Renal pelvis (tissue), 12 donors: Measurements from ENCODE around the gene OR9K2. TPM values are rescaled to one million over a fixed set of nuclear protein-coding genes. Genes with fewer than 3 reads are reported as not detected.
"Not testable (repeated sequence)": the region's sequence is repeated elsewhere in the genome, so short reads cannot be mapped to it uniquely, and the experiment has no call there.

Experiments
- DNase-seq: peaks from one replicate; pipeline ENCODE4 v3.0.0-alpha.2; 2013
- long read RNA-seq, 16 experiments: transcript quantifications; one replicate each; lab custom pipeline, GENCODE V29; 2026
- polyA plus RNA-seq, 3 donors: library from polyadenylated mRNA; unstranded; fragments of 120-200 nt; gene quantifications; one replicate each; pipeline ENCODE4 v1.2.1, GENCODE V29; 2013; ENCODE audit not compliant: insufficient read length in 3 of 3

The OR9K2 gene, protein sequence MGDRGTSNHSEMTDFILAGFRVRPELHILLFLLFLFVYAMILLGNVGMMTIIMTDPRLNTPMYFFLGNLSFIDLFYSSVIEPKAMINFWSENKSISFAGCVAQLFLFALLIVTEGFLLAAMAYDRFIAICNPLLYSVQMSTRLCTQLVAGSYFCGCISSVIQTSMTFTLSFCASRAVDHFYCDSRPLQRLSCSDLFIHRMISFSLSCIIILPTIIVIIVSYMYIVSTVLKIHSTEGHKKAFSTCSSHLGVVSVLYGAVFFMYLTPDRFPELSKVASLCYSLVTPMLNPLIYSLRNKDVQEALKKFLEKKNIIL
- polyA plus RNA-seq = not detected
- long read RNA-seq, donor 1 = 0 reads
- long read RNA-seq, donor 2 = 0 reads
- long read RNA-seq, donor 3 = 0 reads
- long read RNA-seq, donor 4 = 0 reads
- long read RNA-seq, donor 5 = 0 reads
- long read RNA-seq, donor 6 = 0 reads
- long read RNA-seq, donor 7 = 0 reads
- long read RNA-seq, donor 8 = 0 reads
- long read RNA-seq, donor 9 = 0 reads
- long read RNA-seq, donor 10 = 0 reads
- long read RNA-seq, donor 11 = 0 reads
- long read RNA-seq, donor 12 = 0 reads
- long read RNA-seq, donor 13 = 0 reads
- long read RNA-seq, donor 14 = 0 reads
- long read RNA-seq, donor 15 = 0 reads
- long read RNA-seq, donor 16 = 0 reads

DNA sequence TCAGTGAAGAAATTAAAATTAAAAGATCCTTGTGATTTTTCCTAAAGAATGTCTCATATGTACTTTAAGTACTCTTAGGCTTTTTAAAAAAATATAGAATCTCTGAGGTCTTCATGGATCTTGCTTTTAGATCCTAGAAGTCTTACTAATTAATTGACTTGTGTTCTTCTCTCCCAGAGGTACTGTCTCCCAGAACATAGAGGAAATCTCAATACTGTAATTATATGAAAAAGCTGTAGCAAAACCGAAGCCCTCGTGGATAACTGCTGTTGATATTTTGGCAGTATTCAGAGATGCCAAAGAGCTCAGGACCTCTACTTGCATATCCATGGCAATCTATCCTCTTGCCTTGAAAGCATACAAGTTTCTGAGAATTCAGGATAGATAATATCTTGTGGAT is at the start of gene OR9K2:
Gene OR9K2 (plus strand): TSS at position 301 of the 400 bp plus-strand sequence. CDS start 3,429 bp downstream, outside the sequence.
- no peak for DNase-seq

- DNase-seq = no peak
Observed at GRCh38 chr12:55092579-55092978, 33.6 kb upstream of the OR9K2 start.

GRCh38 chr12:55112378-55112875 is 13.8 kb upstream of the OR9K2 start:
- DNase-seq = no peak

DNA sequence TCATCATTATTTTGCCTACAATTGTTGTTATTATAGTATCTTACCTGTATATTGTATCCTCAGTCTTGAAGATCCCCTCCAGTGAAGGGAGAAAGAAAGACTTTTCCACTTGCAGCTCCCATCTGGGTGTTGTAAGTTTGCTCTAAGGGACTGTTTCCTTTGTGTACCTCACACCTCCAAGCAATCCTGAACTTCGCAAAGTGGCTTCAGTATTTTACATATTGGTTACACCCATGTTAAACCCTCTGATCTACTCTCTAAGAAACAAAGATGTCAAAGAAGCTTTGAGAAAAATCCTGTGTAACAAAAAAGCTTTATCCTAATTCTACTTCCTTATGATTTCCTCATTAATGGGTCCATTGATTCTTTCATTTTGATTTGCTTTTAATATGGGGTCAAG is 10.1 kb upstream of the OR9K2 start:
- no peak for DNase-seq

DNA sequence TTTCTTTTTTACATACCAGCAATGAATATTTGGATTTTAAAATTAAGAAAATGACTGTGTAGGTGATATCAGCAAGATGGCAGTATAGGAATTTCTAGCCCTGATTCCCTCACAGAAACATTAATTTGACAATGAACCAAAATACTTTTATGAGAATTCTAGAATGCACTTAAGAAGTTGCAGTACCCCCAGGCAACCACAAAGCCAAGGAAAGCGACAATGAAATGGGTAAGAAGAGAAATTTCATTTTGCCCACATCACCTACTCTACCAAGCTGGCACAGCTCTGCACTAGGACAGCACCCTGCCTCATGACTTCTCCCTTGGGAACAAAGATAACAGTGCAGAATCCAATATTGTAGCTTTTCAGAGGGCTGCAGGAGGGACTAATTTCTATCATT is 6.6 kb downstream of the OR9K2 start:
- DNase-seq = no peak

DNA sequence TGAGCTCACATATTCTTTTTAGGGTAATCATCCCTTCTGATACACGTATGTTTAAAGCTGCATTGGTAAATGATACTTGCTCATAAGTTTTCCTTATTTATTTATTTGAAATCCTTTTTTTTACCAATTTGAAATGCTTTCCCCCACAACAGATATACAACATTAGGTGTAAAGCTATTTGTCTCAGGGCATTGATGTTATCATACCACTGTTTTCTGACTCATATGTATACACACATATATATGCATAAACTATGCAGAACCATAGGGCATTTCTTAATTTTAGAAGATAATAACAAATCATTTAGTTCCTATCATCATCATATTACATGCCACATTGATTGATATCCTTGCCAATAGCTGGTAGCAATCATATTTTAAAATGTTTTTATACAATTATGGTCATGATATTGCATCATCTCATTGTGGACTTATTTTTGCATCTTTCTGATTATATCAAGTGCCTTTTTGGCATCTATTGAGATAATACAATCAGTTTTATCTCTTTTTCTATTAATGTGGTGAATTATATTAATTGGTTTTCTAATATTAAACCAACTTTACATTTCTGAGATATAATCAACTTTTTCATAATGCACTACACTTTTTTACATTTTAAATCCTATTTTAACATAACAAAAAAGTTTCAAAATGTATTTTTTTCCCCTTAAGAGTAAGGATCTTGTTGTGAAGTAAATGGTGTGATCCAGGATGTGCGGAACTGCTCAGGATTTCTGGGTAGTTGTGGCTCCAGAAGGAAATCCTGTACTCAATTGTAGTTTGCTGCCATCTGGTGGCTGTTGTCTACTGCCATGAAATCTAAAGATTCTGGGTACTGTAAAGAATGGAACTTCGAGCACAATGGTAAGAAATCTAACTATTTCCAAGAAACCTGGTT is 16.7 kb downstream of the OR9K2 start:
- DNase-seq = peak; percentile 24

GRCh38 chr12:55143566-55143870 is 17.3 kb downstream of the OR9K2 start:
- no peak for DNase-seq

DNA sequence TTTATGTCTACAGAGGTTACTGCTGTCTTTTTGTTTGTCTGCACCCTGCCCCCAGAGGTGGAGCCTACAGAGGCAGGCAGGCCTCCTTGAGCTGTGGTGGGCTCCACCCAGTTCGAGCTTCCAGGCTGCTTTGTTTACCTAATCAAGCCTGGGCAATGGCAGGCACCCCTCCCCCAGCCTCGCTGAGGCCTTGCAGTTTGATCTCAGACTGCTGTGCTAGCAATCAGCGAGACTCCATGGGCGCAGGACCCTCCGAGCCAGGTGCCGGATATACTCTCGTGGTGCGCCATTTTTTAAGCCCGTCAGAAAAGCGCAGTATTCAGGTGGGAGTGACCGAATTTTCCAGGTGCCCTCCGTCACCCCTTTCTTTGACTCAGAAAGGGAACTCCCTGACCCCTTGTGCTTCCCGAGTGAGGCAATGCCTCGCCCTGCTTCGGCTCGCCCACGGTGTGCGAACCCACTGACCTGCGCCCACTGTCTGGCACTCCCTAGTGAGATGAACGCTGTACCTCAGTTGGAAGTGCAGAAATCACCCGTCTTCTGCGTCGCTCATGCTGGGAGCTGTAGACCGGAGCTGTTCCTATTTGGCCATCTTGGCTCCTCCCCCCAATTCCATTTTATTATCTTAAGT is 40.9 kb downstream of the OR9K2 start:
- not testable (repeated sequence) for DNase-seq

- no peak for DNase-seq
Observed at GRCh38 chr12:55171445-55171844, 45.2 kb downstream of the OR9K2 start.

DNA sequence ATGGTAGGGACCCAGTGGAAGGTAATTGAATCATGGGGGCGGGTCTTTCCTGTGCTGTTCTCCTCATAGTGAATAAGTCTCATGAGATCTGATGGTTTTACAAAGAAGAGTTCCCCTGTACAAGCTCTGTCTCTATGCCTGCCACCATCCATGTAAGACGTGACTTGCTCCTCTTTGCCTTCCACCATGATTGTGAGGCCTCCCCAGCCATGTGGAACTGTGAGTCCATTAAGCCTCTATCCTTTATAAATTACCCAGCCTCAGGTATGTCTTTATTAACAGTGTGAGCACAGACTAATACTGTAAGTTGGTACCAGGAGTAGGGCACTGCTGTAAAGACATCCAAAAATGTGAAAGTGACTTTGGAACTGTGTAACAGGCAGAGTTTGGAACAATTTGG is 45.6 kb downstream of the OR9K2 start:
- not testable (repeated sequence) for DNase-seq

- DNase-seq = no peak
Observed at GRCh38 chr12:55172686-55173085, 46.5 kb downstream of the OR9K2 start.

- no peak for DNase-seq
Observed at GRCh38 chr12:55173456-55173855, 47.2 kb downstream of the OR9K2 start.

Other genes starting within 250 kb of the OR9K2 start
- under 1 TPM; 0.12 to 0.30 (median 0.20) TPM for gene TESPA1, start 141.6 kb upstream of the OR9K2 start, polyA plus RNA-seq
- gene NEUROD4, start 106.4 kb upstream of the OR9K2 start, polyA plus RNA-seq = not detected
- not detected for gene OR10A7, start 94.6 kb downstream of the OR9K2 start, polyA plus RNA-seq
- not detected for gene OR6C74, start 118.2 kb downstream of the OR9K2 start, polyA plus RNA-seq
- gene OR6C6, start 170.2 kb downstream of the OR9K2 start, polyA plus RNA-seq = under 1 TPM in 1 of 3 donors, not detected in 2; 0.19 TPM
- gene OR6C1, start 187.9 kb downstream of the OR9K2 start, polyA plus RNA-seq = not detected
- not detected for gene OR6C3, start 204.3 kb downstream of the OR9K2 start, polyA plus RNA-seq
- gene OR6C75, start 236.6 kb downstream of the OR9K2 start, polyA plus RNA-seq = under 1 TPM in 1 of 3 donors, not detected in 2; 0.09 TPM